ENCODE measurements around the gene NFXL1. TPM values are rescaled to one million over a fixed set of nuclear protein-coding genes. Genes with fewer than 3 reads are reported as not detected.

NFXL1 gene
- total and polyA plus RNA-seq, 7 donors, result 1.8 to 20.5 (median 8.0) TPM

DNA sequence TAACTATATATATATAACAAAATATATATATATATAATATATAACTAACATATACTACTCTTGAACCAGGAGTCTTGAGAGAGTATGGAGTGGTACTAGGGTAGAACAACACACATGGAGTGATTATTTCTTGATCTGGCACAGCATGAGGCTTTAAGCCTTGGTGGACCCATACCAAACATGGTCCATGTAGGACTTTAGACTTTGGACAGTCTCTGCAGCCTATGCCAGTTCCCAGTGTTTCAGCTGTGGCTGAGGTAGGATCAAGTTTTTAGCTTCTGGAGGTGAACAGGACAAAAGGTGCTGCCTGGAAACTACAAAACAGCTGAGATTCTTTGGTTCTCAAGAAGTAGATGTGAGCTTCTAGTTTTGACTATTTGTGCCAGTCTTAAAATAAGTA lies 97.1 kb downstream of the NFXL1 start:
- DNase-seq, result no peak
- no peaks in the 10 kb centered on the region for H3K27me3 ChIP-seq
- intact Hi-C loops (cut with DNase I), result no loop called here
- H3K27ac ChIP-seq, result no peak overlapping the region
- H3K4me1 ChIP-seq, result no peaks in the 10 kb centered on the region
- no peaks in the 10 kb centered on the region for H3K9me3 ChIP-seq
- H3K36me3 ChIP-seq, result no peaks in the 10 kb centered on the region
- TF ChIP-seq POLR2A (IDR thresholded peaks at IDR 0.05), result no peak
- TF ChIP-seq EP300 (IDR thresholded peaks at IDR 0.05), result no peak
- no peak for TF ChIP-seq POLR2AphosphoS5 (IDR thresholded peaks at IDR 0.05)
- TF ChIP-seq, protein P1, sequence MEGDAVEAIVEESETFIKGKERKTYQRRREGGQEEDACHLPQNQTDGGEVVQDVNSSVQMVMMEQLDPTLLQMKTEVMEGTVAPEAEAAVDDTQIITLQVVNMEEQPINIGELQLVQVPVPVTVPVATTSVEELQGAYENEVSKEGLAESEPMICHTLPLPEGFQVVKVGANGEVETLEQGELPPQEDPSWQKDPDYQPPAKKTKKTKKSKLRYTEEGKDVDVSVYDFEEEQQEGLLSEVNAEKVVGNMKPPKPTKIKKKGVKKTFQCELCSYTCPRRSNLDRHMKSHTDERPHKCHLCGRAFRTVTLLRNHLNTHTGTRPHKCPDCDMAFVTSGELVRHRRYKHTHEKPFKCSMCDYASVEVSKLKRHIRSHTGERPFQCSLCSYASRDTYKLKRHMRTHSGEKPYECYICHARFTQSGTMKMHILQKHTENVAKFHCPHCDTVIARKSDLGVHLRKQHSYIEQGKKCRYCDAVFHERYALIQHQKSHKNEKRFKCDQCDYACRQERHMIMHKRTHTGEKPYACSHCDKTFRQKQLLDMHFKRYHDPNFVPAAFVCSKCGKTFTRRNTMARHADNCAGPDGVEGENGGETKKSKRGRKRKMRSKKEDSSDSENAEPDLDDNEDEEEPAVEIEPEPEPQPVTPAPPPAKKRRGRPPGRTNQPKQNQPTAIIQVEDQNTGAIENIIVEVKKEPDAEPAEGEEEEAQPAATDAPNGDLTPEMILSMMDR (IDR thresholded peaks at IDR 0.05), result no peak
- H3K4me3 ChIP-seq, result no peak overlapping the region

DNA sequence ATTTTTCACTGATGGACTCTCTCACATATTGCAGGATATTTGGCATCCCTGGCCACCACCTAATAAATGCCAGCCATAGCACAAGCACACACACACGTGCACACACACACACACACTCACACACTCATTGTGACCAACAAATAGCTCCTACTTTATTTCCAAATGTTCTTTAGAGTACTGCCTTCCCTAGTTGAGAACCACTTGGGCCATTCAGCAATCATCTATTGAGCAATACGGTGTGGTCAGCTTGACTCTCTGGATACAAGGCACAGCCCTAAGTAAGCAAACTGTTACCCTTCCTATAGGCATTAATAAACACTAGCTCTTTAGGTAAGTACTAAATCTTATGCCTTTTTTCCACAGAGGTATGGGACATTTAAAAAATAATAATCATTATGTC lies 97.6 kb downstream of the NFXL1 start:
- Histone ChIP-seq H3K4me1 (no peaks in the 10 kb centered on the region), H3K36me3 (no peaks in the 10 kb centered on the region), H3K27me3 (no peaks in the 10 kb centered on the region), H3K9me3 (no peaks in the 10 kb centered on the region), H3K27ac (no peak overlapping the region), H3K4me3 (no peak overlapping the region)
- DNase-seq, result no peak
- WGBS, 2 donors, result 82 to 89% methylated on average over 2 of the region's 2 CpGs
- TF ChIP-seq EP300 (IDR thresholded peaks at IDR 0.05) (no peak), POLR2AphosphoS5 (IDR thresholded peaks at IDR 0.05) (no peak), POLR2A (IDR thresholded peaks at IDR 0.05) (no peak)
- TF ChIP-seq, protein P1 (IDR thresholded peaks at IDR 0.05), result no peak
- intact Hi-C loops (cut with DNase I), result no loop called here

GRCh38 chr4:47814618-47815295 lies 99.6 kb downstream of the NFXL1 start:
- Histone ChIP-seq H3K36me3 (no peaks in the 10 kb centered on the region), H3K27me3 (no peaks in the 10 kb centered on the region), H3K27ac (peak overlapping the region in 1 of 4 donors; percentile 9), H3K9me3 (no peaks in the 10 kb centered on the region), H3K4me3 (no peak overlapping the region), H3K4me1 (no peaks in the 10 kb centered on the region)
- WGBS, 2 donors, result 82 to 85% methylated on average over 6 of the region's 6 CpGs
- DNase-seq, result no peak
- intact Hi-C loops (cut with DNase I), result no loop called here
- TF ChIP-seq POLR2A (IDR thresholded peaks at IDR 0.05) (no peak), POLR2AphosphoS5 (IDR thresholded peaks at IDR 0.05) (no peak), EP300 (IDR thresholded peaks at IDR 0.05) (no peak)
- TF ChIP-seq, protein P1 (IDR thresholded peaks at IDR 0.05), result no peak

DNA sequence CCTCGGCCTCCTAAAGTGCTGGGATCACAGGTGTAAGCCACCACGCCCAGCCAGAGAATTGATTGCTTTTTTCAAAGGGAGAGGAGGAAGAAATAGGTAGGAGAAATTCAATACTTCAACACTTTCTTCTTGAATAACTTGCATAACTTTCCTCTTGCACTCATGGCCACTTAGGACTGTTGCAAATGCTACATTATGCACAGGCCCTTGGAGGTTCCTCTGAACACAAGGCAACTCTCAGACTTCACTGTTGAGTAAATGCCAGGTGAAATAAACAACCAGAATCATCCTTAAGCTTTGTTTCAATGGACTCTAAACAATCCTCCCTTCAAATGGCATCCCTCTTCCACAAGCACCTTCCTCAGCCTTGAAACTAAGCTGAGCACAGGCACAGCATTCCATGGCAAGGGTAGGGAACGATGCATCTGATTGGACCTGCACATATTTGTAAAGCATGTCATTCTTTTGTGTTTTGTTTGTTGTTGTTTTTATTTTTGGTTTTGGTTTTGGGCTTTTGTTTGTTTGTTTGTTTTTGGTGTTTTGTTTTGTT lies 104.7 kb downstream of the NFXL1 start:
- Histone ChIP-seq H3K9me3 (no peaks in the 10 kb centered on the region), H3K36me3 (no peaks in the 10 kb centered on the region), H3K4me3 (no peak overlapping the region), H3K27me3 (no peaks in the 10 kb centered on the region), H3K27ac (no peak overlapping the region), H3K4me1 (no peaks in the 10 kb centered on the region)
- no peak for DNase-seq
- 60 to 83% methylated on average over 3 of the region's 3 CpGs for WGBS, 2 donors
- intact Hi-C loops (cut with DNase I), result no loop called here
- TF ChIP-seq, protein P1 (IDR thresholded peaks at IDR 0.05), result no peak
- no peak for TF ChIP-seq POLR2AphosphoS5 (IDR thresholded peaks at IDR 0.05)
- TF ChIP-seq POLR2A (IDR thresholded peaks at IDR 0.05), result no peak
- TF ChIP-seq EP300 (IDR thresholded peaks at IDR 0.05), result no peak

DNA sequence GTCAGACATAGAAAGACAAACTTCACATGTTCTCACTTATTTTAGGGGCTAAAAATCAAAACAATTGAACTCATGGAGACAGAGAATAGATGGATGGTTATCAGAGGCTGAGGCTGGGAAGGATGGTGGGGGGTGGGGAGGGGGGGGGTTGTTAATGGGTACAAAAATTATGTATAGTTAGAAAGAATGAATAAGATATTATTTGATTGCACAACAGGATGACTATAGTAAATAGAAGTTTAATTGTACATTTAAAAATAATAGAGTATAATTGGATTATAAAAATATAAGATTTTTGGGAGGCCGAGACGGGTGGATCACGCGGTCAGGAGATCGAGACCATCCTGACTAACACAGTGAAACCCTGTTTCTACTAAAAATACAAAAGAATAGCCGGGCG lies 109.8 kb downstream of the NFXL1 start:
- TF ChIP-seq, protein P1 (IDR thresholded peaks at IDR 0.05), result no peak
- no peak for TF ChIP-seq POLR2AphosphoS5 (IDR thresholded peaks at IDR 0.05)
- no peak for TF ChIP-seq POLR2A (IDR thresholded peaks at IDR 0.05)
- TF ChIP-seq EP300 (IDR thresholded peaks at IDR 0.05), result no peak
- H3K36me3 ChIP-seq, result no peaks in the 10 kb centered on the region
- no peak for DNase-seq
- no peaks in the 10 kb centered on the region for H3K4me1 ChIP-seq
- intact Hi-C loops (cut with DNase I), result no loop called here
- H3K4me3 ChIP-seq, result no peak overlapping the region
- H3K27ac ChIP-seq, result no peak overlapping the region
- WGBS, 2 donors, result 96 to 97% methylated on average over 7 of the region's 7 CpGs
- H3K9me3 ChIP-seq, result no peaks in the 10 kb centered on the region
- H3K27me3 ChIP-seq, result no peaks in the 10 kb centered on the region
